LNCaP clone FGC (cell line): ENCODE results near the gene SYT12.

Experiments used
- DNase-seq: peaks from one replicate; pipeline ENCODE4 v3.0.0-alpha.2; 2011; ENCODE audit warnings: low read depth
- H3K4me3 ChIP-seq: 2 replicates; pipeline ENCODE4 v1.5.1; 2011; ENCODE audit warnings: mild to moderate bottlenecking, low read depth, low read length, control low read depth
- CTCF ChIP-seq: IDR thresholded peaks from 2 replicates; pipeline ENCODE4 v1.5.1; 2012; ENCODE audit warnings: mild to moderate bottlenecking; ENCODE audit not compliant: control insufficient read depth, insufficient read depth; ENCODE audit errors: extremely low read depth

Gene SYT12

GRCh38 chr11:67022961-67023956 lies at the start of gene SYT12:
TSS of gene SYT12 (plus strand) at chr11:67023134. CDS start at chr11:67030145, 7,011 bp downstream.
- TF ChIP-seq CTCF = no peak
- peak within 1 kb of the TSS; percentile 32 for H3K4me3 ChIP-seq
- DNase-seq = no peak

- TF ChIP-seq CTCF = no peak
- no peak overlapping the region for H3K4me3 ChIP-seq
- no peak for DNase-seq
Observed at GRCh38 chr11:66973956-66974580, 48.9 kb upstream of the SYT12 start.

- no peak for DNase-seq
- no peak within 1 kb of the TSS for H3K4me3 ChIP-seq
- no peak for TF ChIP-seq CTCF
Observed at GRCh38 chr11:66974724-66975404, 48.1 kb upstream of the SYT12 start, which contains the start of gene C11orf86. TSS of gene C11orf86 (plus strand) at chr11:66975304. CDS start at chr11:66975363, 59 bp downstream.

- no peak for TF ChIP-seq CTCF
- DNase-seq = no peak
- H3K4me3 ChIP-seq = no peak overlapping the region
Observed at GRCh38 chr11:66975405-66976027, 47.4 kb upstream of the SYT12 start.

- H3K4me3 ChIP-seq = no peak overlapping the region
- no peak for DNase-seq
- TF ChIP-seq CTCF = peak; percentile 65
Observed at GRCh38 chr11:66976028-66976467, 46.9 kb upstream of the SYT12 start.

GRCh38 chr11:66976925-66977324 lies 46.0 kb upstream of the SYT12 start:
- DNase-seq = no peak
- H3K4me3 ChIP-seq = no peak overlapping the region
- no peak for TF ChIP-seq CTCF
